Gastroesophageal sphincter (tissue), 4 donors: ENCODE measurements around the gene FBXO15. TPM values are rescaled to one million over a fixed set of nuclear protein-coding genes. Genes with fewer than 3 reads are reported as not detected.

Source experiments
- ATAC-seq: fragments of 150-250 bp; one replicate; pipeline ENCODE4 v1.9.1; 2016; ENCODE audit warnings: mild to moderate bottlenecking, moderate library complexity
- H3K27ac ChIP-seq, 4 donors: fragments of 200-600 bp; sonication (generic) in 3 of 4; 1 replicate in 3 of 4; 2 replicates in 1 of 4; pipeline ENCODE4 v1.5.1; 2016 to 2019
- H3K27me3 ChIP-seq: fragments of 200-600 bp; sonication (generic); one replicate; pipeline ENCODE4 v1.5.1; 2019
- H3K36me3 ChIP-seq, 2 donors: fragments of 200-600 bp; sonication (generic); one replicate each; pipeline ENCODE4 v1.5.1; 2019; ENCODE audit warnings: control low read depth in 1 of 2
- H3K4me1 ChIP-seq, 3 donors: fragments of 200-600 bp; sonication (generic); 1 replicate in 2 of 3; 2 replicates in 1 of 3; pipeline ENCODE4 v1.5.1; 2016 to 2019; ENCODE audit warnings: control low read depth in 2 of 3
- H3K4me3 ChIP-seq, 2 donors: fragments of 200-600 bp; sonication (generic); one replicate each; pipeline ENCODE4 v1.5.1; 2019; ENCODE audit warnings: mild to moderate bottlenecking in 1 of 2, moderate library complexity in 1 of 2
- H3K9me3 ChIP-seq, 3 donors: fragments of 200-600 bp; sonication (generic); one replicate each; pipeline ENCODE4 v1.5.1; 2017 to 2019; ENCODE audit warnings: control low read depth in 2 of 3
- EP300 ChIP-seq: sonication (generic); formaldehyde crosslinking; IDR thresholded peaks from one replicate; pipeline ENCODE4 v1.6.1; 2017; ENCODE audit warnings: antibody characterized with exemption, mild to moderate bottlenecking
- POLR2A ChIP-seq, 2 donors: fragments of 450-650 bp; IDR thresholded peaks; one replicate each; pipeline ENCODE4 v1.6.1; 2017; ENCODE audit warnings: antibody characterized with exemption in 2 of 2, mild to moderate bottlenecking in 2 of 2, moderate library complexity in 1 of 2
- POLR2AphosphoS5 ChIP-seq: sonication (generic); formaldehyde crosslinking; IDR thresholded peaks from one replicate; pipeline ENCODE4 v1.6.1; 2017; ENCODE audit warnings: antibody characterized with exemption
- WGBS, 2 donors: methylation state at CpG; one replicate each; pipeline ENCODE4 v1.1.5; 2018; ENCODE audit warnings: low coverage in 1 of 2; 5-methylcytosine and 5-hydroxymethylcytosine counted together
- total RNA-seq, 4 donors: library from RNA; depleted of rRNA; stranded (reverse); fragments of >200 nt; gene quantifications; one replicate each; pipeline ENCODE4 v1.1.0, GENCODE V29; 2016
- TF ChIP-seq, protein P1 (sequence below), 4 experiments: fragments of 200-600 bp in 2 of 4; fragments of 450-650 bp in 2 of 4; sonication (generic) in 1 of 4; IDR thresholded peaks; one replicate each; pipeline ENCODE4 v1.5.1; 2017 to 2019; ENCODE audit warnings: antibody characterized with exemption in 4 of 4, mild to moderate bottlenecking in 2 of 4, moderate library complexity in 2 of 4

FBXO15 gene
- total RNA-seq, 4 donors from 2014 or later: 0.27 TPM; not detected in 3

DNA sequence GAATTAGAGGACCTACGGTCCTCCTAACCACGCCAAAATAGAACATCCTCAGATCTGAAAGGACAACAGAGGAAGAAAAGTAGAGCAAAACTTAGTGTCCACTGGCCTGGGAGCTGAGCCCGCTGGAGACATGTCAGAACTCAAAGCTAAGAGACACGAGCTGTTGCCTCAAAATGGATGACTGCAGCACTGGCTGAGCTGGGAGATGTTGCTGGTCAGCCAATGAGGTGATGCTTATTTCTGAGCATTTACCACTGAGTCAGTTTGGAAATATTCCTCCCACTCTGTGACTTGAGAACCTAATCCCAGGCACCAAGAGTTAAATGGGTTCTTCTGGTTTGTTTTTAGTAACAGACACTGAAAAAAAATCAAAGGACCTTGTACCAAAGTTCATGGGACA is 32.6 kb downstream of the FBXO15 start:
- Histone ChIP-seq H3K4me1 (no peaks in the 10 kb centered on the region), H3K9me3 (peaks cover 0 to 11% (median 0%) of the 10 kb centered on the region in 3 donors)
- ATAC-seq: no peak

DNA sequence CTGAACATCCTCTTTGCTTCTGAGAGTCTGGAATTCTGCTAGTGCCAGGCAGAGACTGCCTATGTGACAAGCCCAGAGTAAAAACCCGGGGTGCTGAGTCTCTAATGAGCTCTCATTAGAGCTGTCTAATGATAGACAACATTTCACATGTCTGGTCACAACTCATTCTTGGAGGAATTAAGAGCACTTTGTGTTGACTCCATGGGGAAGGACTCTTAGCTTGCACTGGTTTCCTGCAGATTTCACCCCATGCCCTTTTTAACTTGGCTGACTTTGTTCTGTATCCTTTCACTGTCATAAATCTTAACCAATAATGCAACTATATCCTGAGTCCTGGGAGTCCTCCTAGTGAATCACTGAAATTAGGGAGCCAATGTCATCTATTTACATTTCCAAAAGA is 33.5 kb downstream of the FBXO15 start:
- Histone ChIP-seq H3K27ac (no peak overlapping the region), H3K4me1 (no peaks in the 10 kb centered on the region), H3K4me3 (no peak overlapping the region), H3K9me3 (peaks cover 0 to 11% (median 0%) of the 10 kb centered on the region in 3 donors), H3K36me3 (no peaks in the 10 kb centered on the region), H3K27me3 (no peaks in the 10 kb centered on the region)
- no peak for ATAC-seq
- TF ChIP-seq POLR2AphosphoS5: no peak
- TF ChIP-seq EP300: no peak
- TF ChIP-seq, protein P1, sequence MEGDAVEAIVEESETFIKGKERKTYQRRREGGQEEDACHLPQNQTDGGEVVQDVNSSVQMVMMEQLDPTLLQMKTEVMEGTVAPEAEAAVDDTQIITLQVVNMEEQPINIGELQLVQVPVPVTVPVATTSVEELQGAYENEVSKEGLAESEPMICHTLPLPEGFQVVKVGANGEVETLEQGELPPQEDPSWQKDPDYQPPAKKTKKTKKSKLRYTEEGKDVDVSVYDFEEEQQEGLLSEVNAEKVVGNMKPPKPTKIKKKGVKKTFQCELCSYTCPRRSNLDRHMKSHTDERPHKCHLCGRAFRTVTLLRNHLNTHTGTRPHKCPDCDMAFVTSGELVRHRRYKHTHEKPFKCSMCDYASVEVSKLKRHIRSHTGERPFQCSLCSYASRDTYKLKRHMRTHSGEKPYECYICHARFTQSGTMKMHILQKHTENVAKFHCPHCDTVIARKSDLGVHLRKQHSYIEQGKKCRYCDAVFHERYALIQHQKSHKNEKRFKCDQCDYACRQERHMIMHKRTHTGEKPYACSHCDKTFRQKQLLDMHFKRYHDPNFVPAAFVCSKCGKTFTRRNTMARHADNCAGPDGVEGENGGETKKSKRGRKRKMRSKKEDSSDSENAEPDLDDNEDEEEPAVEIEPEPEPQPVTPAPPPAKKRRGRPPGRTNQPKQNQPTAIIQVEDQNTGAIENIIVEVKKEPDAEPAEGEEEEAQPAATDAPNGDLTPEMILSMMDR (IDR thresholded peaks at IDR 0.05): no peak
- TF ChIP-seq POLR2A (IDR thresholded peaks at IDR 0.05): no peak
- WGBS, 2 donors: 45 to 75% methylated on average over 1 of the region's 1 CpG

More for the DNA sequence above, 32.6 kb downstream of the FBXO15 start:
- Histone ChIP-seq H3K36me3 (no peaks in the 10 kb centered on the region), H3K27me3 (no peaks in the 10 kb centered on the region), H3K27ac (no peak overlapping the region), H3K4me3 (no peak overlapping the region)
- 49% methylated on average over 4 of the region's 4 CpGs; no CpG with 5 or more reads in 1 of the 2 donors for WGBS, 2 donors
- no peak for TF ChIP-seq POLR2AphosphoS5
- TF ChIP-seq EP300: no peak
- no peak for TF ChIP-seq POLR2A (IDR thresholded peaks at IDR 0.05)
- TF ChIP-seq, protein P1 (IDR thresholded peaks at IDR 0.05): no peak

DNA sequence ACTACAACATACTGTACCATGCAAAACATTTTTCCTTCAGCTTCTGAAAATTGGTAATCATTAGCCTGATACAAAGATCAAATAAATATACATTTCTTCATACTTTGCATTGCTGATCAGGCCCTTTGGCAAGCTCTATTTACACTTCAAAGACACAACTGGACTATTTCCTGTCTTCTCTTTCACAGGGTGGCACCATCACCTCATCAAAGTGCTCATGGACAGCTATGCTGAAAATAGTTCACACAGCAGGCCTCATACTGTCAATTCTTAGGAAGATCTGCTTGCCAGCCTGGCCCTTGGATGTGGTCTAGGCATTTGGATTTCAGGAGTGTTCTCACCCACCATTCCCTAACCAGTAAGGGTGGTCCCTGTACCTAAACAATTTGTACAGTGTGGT is 33.9 kb downstream of the FBXO15 start:
- peaks cover 0 to 11% (median 0%) of the 10 kb centered on the region in 3 donors for H3K9me3 ChIP-seq
- no peak overlapping the region for H3K4me3 ChIP-seq
- no peaks in the 10 kb centered on the region for H3K27me3 ChIP-seq
- TF ChIP-seq POLR2AphosphoS5: no peak
- TF ChIP-seq EP300: no peak
- TF ChIP-seq, protein P1 (IDR thresholded peaks at IDR 0.05): no peak
- no peak for TF ChIP-seq POLR2A (IDR thresholded peaks at IDR 0.05)
- ATAC-seq: no peak
- no peaks in the 10 kb centered on the region for H3K4me1 ChIP-seq
- H3K27ac ChIP-seq: no peak overlapping the region
- H3K36me3 ChIP-seq: no peaks in the 10 kb centered on the region

DNA sequence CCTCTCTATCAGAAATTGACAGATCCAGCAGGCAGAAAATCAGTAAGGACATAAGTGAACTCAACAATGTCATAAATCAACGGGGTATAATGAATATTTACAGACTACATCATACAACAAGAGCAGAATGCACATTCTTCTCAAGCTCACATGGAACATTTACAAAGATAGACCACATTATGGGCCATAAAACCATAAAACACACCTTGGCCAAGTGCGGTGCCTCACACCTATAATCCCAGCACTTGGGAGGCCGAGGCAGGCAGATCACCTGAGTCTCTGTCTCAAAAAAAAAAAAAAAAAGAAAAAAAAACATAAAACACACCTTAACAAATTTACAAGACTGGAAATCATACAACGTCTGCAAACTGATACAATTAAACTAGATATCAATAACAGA is 36.7 kb downstream of the FBXO15 start:
- H3K27me3 ChIP-seq: no peaks in the 10 kb centered on the region
- no peaks in the 10 kb centered on the region for H3K4me1 ChIP-seq
- H3K36me3 ChIP-seq: no peaks in the 10 kb centered on the region
- no peak for TF ChIP-seq EP300
- no peak overlapping the region for H3K27ac ChIP-seq
- ATAC-seq: no peak
- H3K4me3 ChIP-seq: no peak overlapping the region
- 80 to 92% methylated on average over 4 of the region's 4 CpGs for WGBS, 2 donors
- H3K9me3 ChIP-seq: peaks cover 0 to 19% (median 0%) of the 10 kb centered on the region in 3 donors

DNA sequence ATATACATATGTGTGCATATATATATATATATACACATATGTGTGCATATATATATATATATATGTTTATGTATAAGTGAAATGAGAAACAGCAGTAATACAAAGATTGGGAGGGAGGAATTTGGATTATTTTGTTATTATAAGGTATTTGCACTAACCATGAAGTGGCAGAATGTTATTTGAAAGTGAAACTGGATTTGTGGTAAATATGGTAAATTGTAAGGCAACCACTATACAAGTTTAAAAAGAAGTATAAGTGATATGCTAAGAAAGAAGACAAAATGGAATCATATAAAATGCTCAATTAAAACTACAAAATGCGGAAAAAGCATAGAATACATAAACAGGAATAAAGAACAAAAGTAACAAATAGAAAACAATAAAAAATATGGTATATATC is 37.5 kb downstream of the FBXO15 start:
- Histone ChIP-seq H3K9me3 (peaks cover 0 to 19% (median 0%) of the 10 kb centered on the region in 3 donors), H3K4me3 (no peak overlapping the region), H3K4me1 (no peaks in the 10 kb centered on the region), H3K36me3 (no peaks in the 10 kb centered on the region), H3K27me3 (no peaks in the 10 kb centered on the region), H3K27ac (no peak overlapping the region)
- TF ChIP-seq POLR2A (IDR thresholded peaks at IDR 0.05) (no peak), POLR2AphosphoS5 (no peak), EP300 (no peak)
- TF ChIP-seq, protein P1 (IDR thresholded peaks at IDR 0.05): no peak
- 100% methylated on average over 1 of the region's 1 CpG for WGBS, 2 donors
- no peak for ATAC-seq
